ENCODE data around the gene NUDT9.
"Not testable (repeated sequence)": the region's sequence is repeated elsewhere in the genome, so short reads cannot be mapped to it uniquely, and the experiment has no call there.

NUDT9 gene

GRCh38 chr4:87422104-87423052 is at the start of gene NUDT9:
Gene NUDT9 (plus strand): TSS chr4:87422573. CDS start chr4:87422906, 333 bp downstream.
- peak; percentile 92 for DNase-seq (ENCODE audit: low spot score)

- peak; percentile 40 for DNase-seq (ENCODE audit: low spot score)
Observed at GRCh38 chr4:87375719-87376291, 46.6 kb upstream of the NUDT9 start.

- no peak for DNase-seq (ENCODE audit: low spot score)
Observed at GRCh38 chr4:87377816-87378215, 44.6 kb upstream of the NUDT9 start.

- no peak for DNase-seq (ENCODE audit: low spot score)
Observed at GRCh38 chr4:87382116-87382515, 40.3 kb upstream of the NUDT9 start.

GRCh38 chr4:87382931-87383330 is 39.4 kb upstream of the NUDT9 start:
- no peak for DNase-seq (ENCODE audit: low spot score)

- not testable (repeated sequence) for DNase-seq (ENCODE audit: low spot score)
Observed at GRCh38 chr4:87384466-87385132, 37.8 kb upstream of the NUDT9 start.

- DNase-seq (ENCODE audit: low spot score) = no peak
Observed at GRCh38 chr4:87387237-87387636, 35.1 kb upstream of the NUDT9 start.

- no peak for DNase-seq (ENCODE audit: low spot score)
Observed at GRCh38 chr4:87388901-87389300, 33.5 kb upstream of the NUDT9 start.

GRCh38 chr4:87390055-87390454 is 32.3 kb upstream of the NUDT9 start:
- not testable (repeated sequence) for DNase-seq (ENCODE audit: low spot score)

- peak; percentile 34 for DNase-seq (ENCODE audit: low spot score)
Observed at GRCh38 chr4:87390551-87390890, 31.9 kb upstream of the NUDT9 start.

- DNase-seq (ENCODE audit: low spot score) = peak; percentile 89
Observed at GRCh38 chr4:87390891-87391575, 31.3 kb upstream of the NUDT9 start, which contains the start of gene HSD17B11. Gene HSD17B11 (minus strand): TSS chr4:87391188. CDS start chr4:87391070, 118 bp downstream.

- no peak for DNase-seq (ENCODE audit: low spot score)
Observed at GRCh38 chr4:87391576-87392054, 30.8 kb upstream of the NUDT9 start.

- no peak for DNase-seq (ENCODE audit: low spot score)
Observed at GRCh38 chr4:87392183-87392582, 30.2 kb upstream of the NUDT9 start.

- not testable (repeated sequence) for DNase-seq (ENCODE audit: low spot score)
Observed at GRCh38 chr4:87395073-87395472, 27.3 kb upstream of the NUDT9 start.

- not testable (repeated sequence) for DNase-seq (ENCODE audit: low spot score)
Observed at GRCh38 chr4:87395851-87396250, 26.5 kb upstream of the NUDT9 start.

- DNase-seq (ENCODE audit: low spot score) = no peak
Observed at GRCh38 chr4:87399148-87399547, 23.2 kb upstream of the NUDT9 start.

- DNase-seq (ENCODE audit: low spot score) = no peak
Observed at GRCh38 chr4:87399954-87400353, 22.4 kb upstream of the NUDT9 start.

GRCh38 chr4:87403732-87404131 is 18.6 kb upstream of the NUDT9 start:
- DNase-seq (ENCODE audit: low spot score) = not testable (repeated sequence)

GRCh38 chr4:87405211-87405820 is 17.1 kb upstream of the NUDT9 start:
- no peak for DNase-seq (ENCODE audit: low spot score)

- no peak for DNase-seq (ENCODE audit: low spot score)
Observed at GRCh38 chr4:87406462-87406861, 15.9 kb upstream of the NUDT9 start.

GRCh38 chr4:87406902-87407301 is 15.5 kb upstream of the NUDT9 start:
- DNase-seq (ENCODE audit: low spot score) = not testable (repeated sequence)
